Astrocyte (in vitro differentiated cells and primary cell): ENCODE measurements around the gene ACOT8. TPM values are rescaled to one million over a fixed set of nuclear protein-coding genes. Genes with fewer than 3 reads are reported as not detected.
A peak's percentile ranks its signal among the peaks of the same experiment; 100 is the strongest.

Experiments
- DNase-seq: peaks from one replicate; pipeline ENCODE4 v3.0.0-alpha.2; 2010; ENCODE audit warnings: low read depth
- FAIRE-seq: peaks from 2 replicates; lab custom pipeline; 2011; peaks lifted over from hg19 to GRCh38; lab: Jason Lieb, UNC
- H2AFZ ChIP-seq: 2 replicates; pipeline ENCODE4 v1.6.0; 2012; ENCODE audit warnings: low read depth, low read length, inconsistent platforms
- H3K27ac ChIP-seq: 2 replicates; pipeline ENCODE4 v1.5.1; 2011; ENCODE audit warnings: low read depth, low read length, inconsistent platforms
- H3K27me3 ChIP-seq: 2 replicates; pipeline ENCODE4 v1.6.0; 2011; ENCODE audit warnings: low read length, inconsistent platforms; ENCODE audit not compliant: insufficient read depth
- H3K36me3 ChIP-seq: 2 replicates; pipeline ENCODE4 v1.5.1; 2011; ENCODE audit warnings: low read length, inconsistent platforms; ENCODE audit not compliant: insufficient read depth
- H3K4me1 ChIP-seq: 2 replicates; pipeline ENCODE4 v1.5.1; 2011; ENCODE audit warnings: low read length, inconsistent platforms; ENCODE audit not compliant: insufficient read depth
- H3K4me2 ChIP-seq: 2 replicates; pipeline ENCODE4 v1.6.0; 2012; ENCODE audit warnings: low read length, inconsistent platforms
- H3K4me3 ChIP-seq: 2 replicates; pipeline ENCODE4 v1.5.1; 2011; ENCODE audit warnings: low read depth, mild to moderate bottlenecking, low read length, inconsistent platforms; ENCODE audit not compliant: insufficient read depth
- H3K79me2 ChIP-seq: 2 replicates; pipeline ENCODE4 v1.6.0; 2012; ENCODE audit warnings: mild to moderate bottlenecking, low read length, inconsistent platforms; ENCODE audit not compliant: insufficient read depth
- H3K9ac ChIP-seq: 2 replicates; pipeline ENCODE4 v1.6.0; 2012; ENCODE audit warnings: mild to moderate bottlenecking, low read length, inconsistent platforms
- H3K9me3 ChIP-seq: 2 replicates; pipeline ENCODE4 v1.5.1; 2012; ENCODE audit warnings: low read depth, mild to moderate bottlenecking, low read length, inconsistent platforms; ENCODE audit not compliant: insufficient read depth
- H4K20me1 ChIP-seq: 2 replicates; pipeline ENCODE4 v1.6.0; 2012; ENCODE audit warnings: low read length, inconsistent platforms; ENCODE audit not compliant: insufficient read depth
- H3K27ac Mint-ChIP-seq: one replicate; pipeline ENCODE4 v1.8.0; 2021; ENCODE audit warnings: mild to moderate bottlenecking, mixed read lengths; ENCODE audit not compliant: unreplicated experiment
- H3K27me3 Mint-ChIP-seq: one replicate; pipeline ENCODE4 v1.8.0; 2021; ENCODE audit warnings: low read depth, mixed read lengths; ENCODE audit not compliant: unreplicated experiment
- H3K36me3 Mint-ChIP-seq: one replicate; pipeline ENCODE4 v1.8.0; 2021; ENCODE audit warnings: low read depth, mixed read lengths; ENCODE audit not compliant: unreplicated experiment
- H3K4me1 Mint-ChIP-seq: one replicate; pipeline ENCODE4 v1.8.0; 2021; ENCODE audit warnings: low read depth, mixed read lengths; ENCODE audit not compliant: unreplicated experiment
- H3K4me3 Mint-ChIP-seq: one replicate; pipeline ENCODE4 v1.8.0; 2021; ENCODE audit warnings: mild to moderate bottlenecking, moderate library complexity, mixed read lengths; ENCODE audit not compliant: unreplicated experiment
- H3K9me3 Mint-ChIP-seq: one replicate; pipeline ENCODE4 v1.8.0; 2021; ENCODE audit warnings: mild to moderate bottlenecking, mixed read lengths; ENCODE audit not compliant: unreplicated experiment
- EZH2 ChIP-seq: IDR thresholded peaks from 2 replicates; pipeline ENCODE4 v1.6.1; 2012; ENCODE audit warnings: mild to moderate bottlenecking, low read length, inconsistent platforms; ENCODE audit not compliant: insufficient read depth
- total RNA-seq: library from RNA; stranded (reverse); gene quantifications from 2 replicates; pipeline ENCODE4 v1.2.1, GENCODE V29; 2021
- TF ChIP-seq, protein P1 (sequence below): IDR thresholded peaks from 2 replicates; pipeline ENCODE4 v1.5.1; 2011; ENCODE audit warnings: low read depth, mild to moderate bottlenecking, inconsistent platforms, low read length, moderate library complexity; ENCODE audit not compliant: insufficient read depth

Gene ACOT8
- total RNA-seq, 1 donor from 2014 or later = 22.0 TPM

DNA sequence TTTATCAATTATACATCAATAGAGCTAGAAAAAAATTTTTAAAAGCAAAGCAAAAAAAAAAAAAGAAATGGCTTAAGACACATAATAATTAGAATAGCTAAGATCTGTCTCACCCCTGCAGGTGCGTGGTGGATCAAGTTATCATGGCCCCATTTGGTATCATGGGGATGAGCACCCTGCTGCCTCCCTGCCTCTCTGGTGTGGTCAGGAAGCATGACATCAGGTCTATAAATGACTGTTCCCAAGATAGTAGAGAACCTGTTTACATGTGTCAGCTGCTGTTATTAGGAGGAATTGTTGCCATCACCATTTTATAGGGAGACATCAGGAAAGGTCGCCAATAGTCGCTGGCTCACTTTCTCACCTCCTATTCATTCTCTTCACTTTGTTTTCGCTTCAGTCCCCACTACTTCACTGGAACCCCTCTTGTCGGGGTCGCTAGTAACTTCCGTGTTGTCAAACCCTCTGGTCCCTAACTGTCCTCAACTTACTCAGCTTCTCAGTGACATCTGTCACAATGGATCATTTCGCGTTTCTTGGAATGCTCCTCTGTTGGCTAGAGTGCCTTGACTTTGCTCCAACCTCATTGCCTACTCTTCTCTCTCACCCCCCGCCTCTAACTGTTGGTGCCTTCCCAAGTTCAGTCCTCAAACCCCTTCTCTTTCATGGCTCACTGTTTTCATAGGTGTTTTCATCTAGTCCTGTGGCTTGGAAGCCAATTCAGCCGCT lies 60.7 kb downstream of the ACOT8 start:
- no peak for FAIRE-seq
- H3K4me3 ChIP-seq = no peak overlapping the region
- no peak overlapping the region for H3K27ac Mint-ChIP-seq
- H3K27ac ChIP-seq = no peak overlapping the region
- H3K9ac ChIP-seq = no peak overlapping the region
- peaks cover 10% of the 10 kb centered on the region for H3K4me1 ChIP-seq
- H3K27me3 Mint-ChIP-seq = no peaks in the 10 kb centered on the region
- peaks cover 6% of the 10 kb centered on the region for H4K20me1 ChIP-seq
- H3K36me3 Mint-ChIP-seq = peaks cover 10% of the 10 kb centered on the region
- H2AFZ ChIP-seq = no peak overlapping the region
- peaks cover 35% of the 10 kb centered on the region for H3K36me3 ChIP-seq
- peaks cover 6% of the 10 kb centered on the region for H3K4me1 Mint-ChIP-seq
- no peak overlapping the region for H3K4me2 ChIP-seq
- H3K27me3 ChIP-seq = no peaks in the 10 kb centered on the region
- TF ChIP-seq, protein P1, sequence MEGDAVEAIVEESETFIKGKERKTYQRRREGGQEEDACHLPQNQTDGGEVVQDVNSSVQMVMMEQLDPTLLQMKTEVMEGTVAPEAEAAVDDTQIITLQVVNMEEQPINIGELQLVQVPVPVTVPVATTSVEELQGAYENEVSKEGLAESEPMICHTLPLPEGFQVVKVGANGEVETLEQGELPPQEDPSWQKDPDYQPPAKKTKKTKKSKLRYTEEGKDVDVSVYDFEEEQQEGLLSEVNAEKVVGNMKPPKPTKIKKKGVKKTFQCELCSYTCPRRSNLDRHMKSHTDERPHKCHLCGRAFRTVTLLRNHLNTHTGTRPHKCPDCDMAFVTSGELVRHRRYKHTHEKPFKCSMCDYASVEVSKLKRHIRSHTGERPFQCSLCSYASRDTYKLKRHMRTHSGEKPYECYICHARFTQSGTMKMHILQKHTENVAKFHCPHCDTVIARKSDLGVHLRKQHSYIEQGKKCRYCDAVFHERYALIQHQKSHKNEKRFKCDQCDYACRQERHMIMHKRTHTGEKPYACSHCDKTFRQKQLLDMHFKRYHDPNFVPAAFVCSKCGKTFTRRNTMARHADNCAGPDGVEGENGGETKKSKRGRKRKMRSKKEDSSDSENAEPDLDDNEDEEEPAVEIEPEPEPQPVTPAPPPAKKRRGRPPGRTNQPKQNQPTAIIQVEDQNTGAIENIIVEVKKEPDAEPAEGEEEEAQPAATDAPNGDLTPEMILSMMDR = no peak
- TF ChIP-seq EZH2 = no peak
- H3K9me3 Mint-ChIP-seq = no peaks in the 10 kb centered on the region
- no peak for DNase-seq
- peaks cover 23% of the 10 kb centered on the region for H3K79me2 ChIP-seq
- no peak overlapping the region for H3K4me3 Mint-ChIP-seq
- no peaks in the 10 kb centered on the region for H3K9me3 ChIP-seq

DNA sequence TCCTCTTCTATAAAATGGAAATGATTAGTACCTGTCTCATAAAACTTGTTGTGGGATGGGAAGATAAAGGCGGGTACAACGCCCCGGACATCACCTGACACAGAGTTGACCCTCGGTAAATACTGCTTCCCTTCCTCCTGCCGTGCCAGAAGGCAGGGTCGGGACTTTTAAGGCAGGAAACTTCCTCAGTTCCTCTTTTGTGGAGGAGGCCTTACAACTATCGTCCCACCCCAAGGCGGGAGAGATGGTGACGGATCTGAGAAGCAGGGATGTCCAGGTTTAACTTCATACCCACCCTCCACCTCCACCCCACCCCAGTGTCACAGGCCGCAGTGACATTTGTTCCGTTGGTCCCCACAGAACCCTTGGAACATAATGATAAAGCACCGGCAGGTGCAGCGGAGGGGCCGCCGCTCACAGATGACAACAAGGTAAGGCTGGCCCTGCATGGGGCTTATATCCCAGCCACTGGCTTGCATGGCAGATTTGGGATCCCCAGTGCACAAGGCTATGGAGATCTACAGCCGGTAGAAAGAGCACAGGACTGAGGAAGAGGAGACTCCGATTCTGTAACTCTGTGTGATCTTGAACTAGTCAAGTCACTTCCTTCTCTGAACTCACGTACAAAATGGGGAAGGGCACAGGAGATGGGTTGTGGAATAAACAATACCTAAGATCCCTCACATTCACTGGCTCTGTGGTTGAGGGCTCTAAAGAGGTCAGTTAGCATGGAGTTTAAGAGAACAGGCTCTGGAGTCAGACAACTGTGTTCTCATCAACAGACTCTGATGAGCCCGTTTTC lies 64.7 kb downstream of the ACOT8 start:
- Histone ChIP-seq H2AFZ (peak overlapping the region; percentile 97), H3K4me2 (peak overlapping the region; percentile 93), H3K36me3 (peaks cover 28% of the 10 kb centered on the region), H3K9me3 (no peaks in the 10 kb centered on the region), H3K9ac (peak overlapping the region; percentile 93), H4K20me1 (no peaks in the 10 kb centered on the region), H3K4me1 (peaks cover 12% of the 10 kb centered on the region), H3K4me3 (peak overlapping the region; percentile 86), H3K79me2 (peaks cover 23% of the 10 kb centered on the region), H3K27me3 (no peaks in the 10 kb centered on the region), H3K27ac (peak overlapping the region; percentile 75)
- Mint-ChIP-seq H3K27ac (peak overlapping the region; percentile 84), H3K36me3 (peaks cover 8% of the 10 kb centered on the region), H3K9me3 (no peaks in the 10 kb centered on the region), H3K4me1 (peaks cover 6% of the 10 kb centered on the region), H3K4me3 (peak overlapping the region; percentile 98), H3K27me3 (peaks cover 2% of the 10 kb centered on the region)
- FAIRE-seq (no peak), DNase-seq (no peak)
- TF ChIP-seq, protein P1 = no peak
- TF ChIP-seq EZH2 = no peak

Other genes starting within 250 kb of the ACOT8 start
- not detected in 2 replicates for gene WFDC10A, start 227.7 kb downstream of the ACOT8 start, total RNA-seq
- not detected in 2 replicates for gene WFDC9, start 226.1 kb downstream of the ACOT8 start, total RNA-seq
- not detected in 2 replicates for gene WFDC11, start 187.2 kb downstream of the ACOT8 start, total RNA-seq
- gene WFDC13, start 155.4 kb downstream of the ACOT8 start, total RNA-seq = not detected in 2 replicates
- not detected in 2 replicates for gene WFDC10B, start 152.4 kb downstream of the ACOT8 start, total RNA-seq
- not detected in 2 replicates for gene SPINT4, start 135.0 kb downstream of the ACOT8 start, total RNA-seq
- gene WFDC3, start 65.5 kb downstream of the ACOT8 start, total RNA-seq = 2.0 and 2.2 TPM in 2 replicates
- 28.1 and 28.7 TPM in 2 replicates for gene DNTTIP1, start 65.4 kb downstream of the ACOT8 start, total RNA-seq
- 6.2 and 12.3 TPM in 2 replicates for gene UBE2C, start 44.7 kb downstream of the ACOT8 start, total RNA-seq
- gene TNNC2, start 30.1 kb downstream of the ACOT8 start, total RNA-seq = not detected in 2 replicates
- 13.3 and 14.2 TPM in 2 replicates for gene SNX21, start 23.6 kb downstream of the ACOT8 start, total RNA-seq
- 4.4 and 4.7 TPM in 2 replicates for gene ZSWIM3, start 222 bp upstream of the ACOT8 start, total RNA-seq
- gene ZSWIM1, start 23.8 kb upstream of the ACOT8 start, total RNA-seq = 9.0 and 9.6 TPM in 2 replicates
- 0.67 and 1.7 TPM in 2 replicates for gene SPATA25, start 30.2 kb upstream of the ACOT8 start, total RNA-seq
- gene NEURL2, start 33.8 kb upstream of the ACOT8 start, total RNA-seq = 6.7 and 6.9 TPM in 2 replicates
- 69.0 and 87.5 TPM in 2 replicates for gene CTSA, start 33.9 kb upstream of the ACOT8 start, total RNA-seq
- gene PLTP, start 54.8 kb upstream of the ACOT8 start, total RNA-seq = 162 and 167 TPM in 2 replicates
- gene PCIF1, start 77.3 kb upstream of the ACOT8 start, total RNA-seq = 12.9 and 13.0 TPM in 2 replicates
- 18.2 and 18.6 TPM in 2 replicates for gene ZNF335, start 114.8 kb upstream of the ACOT8 start, total RNA-seq
- 12.0 and 18.7 TPM in 2 replicates for gene MMP9, start 151.5 kb upstream of the ACOT8 start, total RNA-seq
- 14.6 and 15.2 TPM in 2 replicates for gene SLC12A5, start 171.8 kb upstream of the ACOT8 start, total RNA-seq
- gene NCOA5, start 232.6 kb upstream of the ACOT8 start, total RNA-seq = 19.3 and 20.7 TPM in 2 replicates